GM12892 (cell line): Measurements from ENCODE around the gene BRD8.
"Not testable (repeated sequence)": the region's sequence is repeated elsewhere in the genome, so short reads cannot be mapped to it uniquely, and the experiment has no call there.

Experiments used
- POLR2A ChIP-seq: IDR thresholded peaks from 2 replicates; pipeline ENCODE4 v1.6.1; 2011; ENCODE audit warnings: low read depth, low read length, control low read depth
- POLR2AphosphoS5 ChIP-seq: IDR thresholded peaks from 2 replicates; pipeline ENCODE4 v1.6.1; 2011; ENCODE audit warnings: low read depth, low read length, control low read depth

DNA sequence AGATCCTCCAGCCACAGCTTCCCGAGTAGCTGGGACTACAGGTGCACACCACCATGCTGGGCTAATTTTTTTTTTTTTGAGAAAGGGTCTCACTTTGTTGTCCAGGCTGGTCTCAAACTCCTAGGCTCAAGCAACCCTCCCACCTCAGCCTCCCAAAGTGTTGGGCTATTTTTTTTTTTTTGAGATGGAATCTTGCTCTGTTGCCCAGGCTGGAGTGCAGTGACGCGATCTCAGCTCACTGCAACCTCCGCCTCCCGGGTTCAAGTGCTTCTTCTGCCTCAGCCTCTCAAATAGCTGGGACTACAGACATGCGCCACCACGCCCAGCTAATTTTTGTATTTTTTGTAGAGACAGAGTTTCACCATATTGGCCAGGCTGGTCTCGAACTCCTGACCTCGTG is 22.5 kb downstream of the BRD8 start:
- TF ChIP-seq POLR2AphosphoS5, POLR2A: not testable (repeated sequence)
